ENCODE measurements around the gene JCAD.

The JCAD gene

DNA sequence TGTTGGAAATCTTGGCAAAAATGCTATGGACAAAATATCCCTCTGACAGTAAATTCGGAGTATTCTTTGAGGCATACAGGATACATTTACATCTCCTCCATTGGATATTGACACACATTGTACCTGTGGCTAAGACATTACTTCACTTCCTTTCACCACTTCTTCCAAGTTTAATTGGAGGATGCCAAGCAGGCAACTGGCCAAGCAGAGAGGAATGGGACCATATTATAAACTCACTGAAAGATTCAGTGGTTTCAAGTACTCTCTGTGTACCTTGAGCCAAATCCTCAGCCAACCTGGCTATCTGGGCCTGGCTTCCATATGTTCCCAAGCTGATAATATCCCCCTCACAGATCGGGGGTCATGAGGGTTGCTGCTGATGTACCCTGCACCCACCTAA is 14.7 kb upstream of the JCAD start:
- DNase-seq = no peak

DNA sequence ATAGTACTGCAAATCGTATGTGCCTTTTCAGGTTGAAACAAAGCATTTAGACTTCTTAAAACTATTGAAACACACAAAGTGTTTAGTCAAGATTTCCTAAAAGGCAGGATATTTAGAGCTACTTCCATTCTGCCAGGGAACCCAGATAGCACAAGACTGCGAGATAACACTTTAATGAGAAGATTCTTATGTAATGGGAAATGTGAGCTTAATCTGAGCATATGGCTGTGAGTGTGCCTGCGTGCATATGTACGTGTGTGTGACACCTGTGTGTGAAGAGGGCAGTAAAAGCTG is 14.3 kb upstream of the JCAD start:
- no peak for DNase-seq

DNA sequence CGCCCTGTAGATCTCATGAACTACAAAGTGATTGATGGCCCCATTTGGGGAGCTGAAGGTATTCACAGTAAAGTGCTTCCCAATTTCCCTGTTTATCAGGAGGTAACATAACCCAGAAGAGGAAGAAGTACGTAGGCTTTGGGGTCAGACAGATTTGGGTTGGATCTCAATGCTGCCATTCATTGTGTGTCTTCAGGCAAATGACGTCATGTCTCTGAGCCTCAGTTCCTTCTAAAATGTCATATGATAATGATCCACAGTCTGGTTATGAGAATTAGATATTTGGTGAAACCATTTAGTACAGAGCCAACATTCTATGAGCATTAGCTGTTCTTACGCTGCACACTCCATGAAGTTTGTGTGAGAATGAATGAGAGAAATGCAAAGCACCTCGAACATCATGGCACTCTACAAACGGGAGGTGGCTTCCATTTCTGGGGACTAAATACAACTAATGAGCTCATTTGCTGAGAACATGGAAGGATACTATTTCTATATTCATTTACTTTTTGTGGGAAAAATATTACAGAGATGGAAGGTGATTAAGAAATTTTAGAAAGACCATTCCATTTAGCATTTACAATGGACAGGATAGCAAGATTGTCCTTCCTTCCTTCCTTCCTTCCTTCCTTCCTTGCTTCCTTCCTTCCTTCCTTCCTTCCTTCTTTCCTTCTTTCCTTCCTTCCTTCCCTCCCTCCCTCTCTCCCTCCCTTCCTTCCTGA is 13.8 kb upstream of the JCAD start:
- no peak for DNase-seq

- DNase-seq = no peak
Observed at GRCh38 chr10:30072068-30072467, 12.7 kb upstream of the JCAD start.

DNA sequence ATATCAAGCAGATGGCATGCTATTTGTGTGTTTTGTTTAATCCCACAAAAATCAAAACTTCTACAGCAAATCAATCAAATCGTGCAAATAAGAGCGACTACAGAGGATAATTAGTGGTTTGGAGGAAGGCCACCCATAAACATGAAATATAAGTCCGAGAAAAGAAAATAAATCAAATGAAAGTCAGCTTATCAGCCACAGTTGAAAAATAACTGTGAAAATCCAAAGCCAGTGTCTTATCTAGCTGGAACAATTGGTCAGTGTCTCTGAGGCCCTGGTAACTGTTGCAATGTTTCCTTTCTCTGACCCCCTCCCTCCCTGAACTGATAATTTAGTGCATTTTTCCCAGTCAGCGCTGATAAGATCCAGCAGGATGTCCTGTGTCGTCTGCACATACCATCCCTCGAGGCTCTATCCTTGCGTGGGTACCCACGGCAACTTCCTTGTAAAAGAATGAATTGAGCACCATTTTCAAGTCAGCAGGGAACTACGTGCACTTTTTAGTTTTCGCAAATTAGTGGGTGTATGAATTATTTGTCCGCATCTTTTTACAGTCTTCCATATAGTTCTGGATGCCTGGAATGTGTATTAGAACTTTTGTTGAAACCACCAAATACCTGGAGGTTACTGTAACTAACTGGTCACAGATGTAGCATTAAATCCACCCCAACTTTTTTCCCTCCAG is 10.8 kb upstream of the JCAD start:
- DNase-seq = no peak

DNA sequence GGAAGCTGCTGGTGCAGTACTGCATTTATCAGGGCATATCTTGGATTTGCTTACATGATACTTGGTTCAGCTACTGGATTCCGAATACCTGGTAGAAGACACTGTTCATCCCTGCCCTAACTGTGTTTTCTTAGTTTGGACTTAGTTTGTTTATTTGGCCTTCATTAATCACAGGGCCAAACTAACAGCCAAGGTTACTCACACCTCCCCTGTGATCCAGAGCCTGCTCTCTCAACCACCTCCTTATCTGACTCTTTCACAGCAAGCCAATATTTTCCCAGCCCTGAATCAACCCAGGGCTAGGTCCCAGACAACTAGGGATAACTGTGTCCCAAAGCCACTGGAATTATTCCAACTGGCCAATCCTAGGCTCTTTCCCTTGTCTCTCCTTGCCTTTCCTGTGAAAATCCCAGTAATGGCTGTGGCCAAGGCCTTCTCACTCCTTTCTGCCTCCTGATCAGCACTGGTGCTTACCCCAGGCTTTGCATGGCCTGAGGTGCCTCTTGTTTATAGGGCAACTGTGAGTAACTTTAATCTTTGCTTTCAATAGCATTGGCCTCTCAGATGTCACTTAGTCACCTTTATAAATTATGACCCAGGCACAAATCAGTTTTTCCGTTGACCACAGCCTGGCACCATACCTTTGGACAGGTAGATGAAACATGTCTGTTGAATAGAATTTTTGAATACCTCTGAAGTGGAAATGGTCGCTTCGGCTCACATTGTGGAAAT is 9.3 kb upstream of the JCAD start:
- no peak for DNase-seq

GRCh38 chr10:30063099-30063498 is 3.7 kb upstream of the JCAD start:
- no peak for DNase-seq

DNA sequence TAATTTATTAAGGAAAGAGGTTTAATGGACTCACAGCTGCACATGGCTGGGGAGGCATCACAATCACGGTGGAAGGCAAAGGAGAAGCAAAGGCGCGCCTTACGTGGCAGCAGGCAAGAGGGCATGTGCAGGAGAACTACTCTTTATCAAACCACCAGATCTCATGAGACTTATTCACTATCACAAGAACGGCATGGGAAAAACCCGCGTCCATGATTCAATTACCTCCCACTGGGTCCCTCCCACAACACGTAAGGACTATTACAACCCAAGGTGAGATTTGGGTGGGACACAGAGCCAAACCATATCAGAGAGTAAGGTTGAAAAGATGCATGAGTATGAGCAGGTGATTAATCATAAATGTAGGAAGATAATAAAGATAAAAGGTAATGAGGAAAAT is 3.2 kb upstream of the JCAD start:
- no peak for DNase-seq

- no peak for DNase-seq
Observed at GRCh38 chr10:30062090-30062489, 2.7 kb upstream of the JCAD start.

DNA sequence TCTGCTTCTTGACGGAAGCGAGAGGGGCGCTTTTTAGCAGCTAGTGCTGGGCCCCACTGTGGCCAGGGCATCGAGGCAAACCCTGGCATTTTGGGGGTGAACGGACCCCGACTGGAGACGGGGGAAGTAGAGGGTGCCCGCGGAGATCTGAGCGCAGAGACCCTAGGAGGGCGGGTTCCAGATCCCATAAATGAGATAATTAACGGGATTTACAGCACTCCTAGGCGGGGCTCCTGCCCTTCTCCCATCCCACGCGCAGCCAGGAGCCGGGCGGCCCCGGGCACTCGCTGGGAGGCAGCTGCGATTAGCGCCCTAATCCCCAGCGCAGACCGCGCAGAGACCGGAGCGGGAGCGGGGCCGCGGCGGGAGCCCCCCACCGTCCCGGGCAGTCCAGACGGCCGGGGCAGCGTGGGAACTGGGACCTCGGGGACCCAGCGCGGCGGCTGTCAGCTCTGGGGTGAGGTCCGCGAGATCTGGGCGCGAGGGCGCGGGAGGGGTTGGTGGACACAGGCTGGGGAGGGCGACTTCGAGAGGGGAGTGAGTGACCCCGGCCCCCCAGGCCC is 735 bp downstream of the JCAD start:
- no peak for DNase-seq

GRCh38 chr10:30057894-30058556 is 1.4 kb downstream of the JCAD start:
- DNase-seq = no peak

GRCh38 chr10:30057421-30057841 is 2.0 kb downstream of the JCAD start:
- DNase-seq = no peak

- DNase-seq = no peak
Observed at GRCh38 chr10:30056767-30057355, 2.5 kb downstream of the JCAD start.

DNA sequence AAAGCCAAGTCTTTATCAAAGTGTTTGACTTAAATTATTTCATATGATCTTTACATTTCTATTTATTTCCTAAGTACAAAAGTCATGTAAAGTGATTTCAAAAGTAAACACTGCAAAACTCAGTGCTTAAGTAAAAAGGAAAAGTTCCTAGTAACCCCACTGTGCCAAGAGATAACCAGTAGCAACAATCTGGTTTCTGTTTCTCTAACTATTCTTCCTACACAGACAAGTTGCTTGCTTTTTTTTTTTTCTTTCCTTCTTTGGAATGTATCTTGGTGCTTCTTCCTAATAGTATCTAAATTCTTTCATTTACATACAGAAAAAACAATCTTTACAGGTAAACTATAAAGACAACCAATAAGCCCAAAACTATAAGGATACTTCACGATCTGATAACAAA is 3.1 kb downstream of the JCAD start:
- no peak for DNase-seq

DNA sequence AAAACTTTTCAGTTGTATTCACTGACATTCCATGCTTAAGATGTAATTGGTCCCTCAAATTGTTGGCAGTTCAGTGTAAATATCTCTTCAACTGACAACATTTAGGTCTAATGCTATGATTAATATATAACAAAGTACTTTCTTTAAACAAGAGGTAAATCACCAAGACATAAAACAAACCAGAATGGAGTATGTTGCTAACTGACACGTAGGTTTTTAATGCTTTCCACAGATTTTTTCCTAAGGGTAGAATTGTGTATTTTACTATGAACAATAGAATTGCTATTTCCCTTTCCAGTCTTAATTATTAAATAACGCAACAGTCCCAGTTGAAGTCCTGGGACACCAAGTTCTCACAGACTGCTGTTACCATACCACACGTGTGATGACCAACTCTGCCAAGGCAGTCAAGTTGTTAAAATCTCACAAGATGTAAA is 4.1 kb downstream of the JCAD start:
- DNase-seq = no peak

DNA sequence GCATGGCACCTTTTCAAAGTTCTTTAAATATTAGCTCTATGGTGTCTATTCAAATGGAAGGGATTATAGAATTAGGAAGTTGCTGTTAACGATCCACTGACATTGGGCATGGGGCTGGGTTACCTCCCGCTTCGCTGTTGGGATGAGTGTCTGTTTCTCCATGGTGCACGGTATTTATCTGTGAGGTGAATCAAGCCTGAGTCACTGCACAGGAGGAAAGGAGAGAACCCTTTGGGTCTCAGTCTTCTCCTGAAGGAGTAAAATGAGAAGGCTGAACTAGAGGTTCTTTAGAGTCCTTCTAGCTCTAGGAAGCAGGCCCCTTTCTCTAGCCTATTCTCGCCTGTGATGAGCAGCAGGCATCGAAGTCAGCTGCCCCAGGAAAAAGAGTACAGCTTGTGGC is 7.3 kb downstream of the JCAD start:
- DNase-seq = no peak

DNA sequence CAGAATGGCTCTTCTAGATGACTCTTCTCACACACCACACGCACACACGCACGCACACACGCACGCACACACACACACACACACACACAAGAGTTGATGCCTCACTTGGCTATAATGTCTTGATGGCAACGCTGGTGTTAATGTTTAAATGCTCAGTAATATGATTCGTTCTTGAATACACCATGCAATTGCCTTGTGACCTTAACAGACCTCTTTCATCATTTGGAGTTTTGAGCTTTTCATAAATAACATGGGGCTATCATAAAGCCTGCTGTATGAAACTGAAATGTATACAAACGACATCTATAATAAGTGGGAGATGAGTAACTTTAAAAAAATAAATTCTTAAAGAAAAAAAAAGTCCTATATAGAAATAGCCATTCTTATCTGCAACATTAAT is 8.2 kb downstream of the JCAD start:
- DNase-seq = no peak

DNA sequence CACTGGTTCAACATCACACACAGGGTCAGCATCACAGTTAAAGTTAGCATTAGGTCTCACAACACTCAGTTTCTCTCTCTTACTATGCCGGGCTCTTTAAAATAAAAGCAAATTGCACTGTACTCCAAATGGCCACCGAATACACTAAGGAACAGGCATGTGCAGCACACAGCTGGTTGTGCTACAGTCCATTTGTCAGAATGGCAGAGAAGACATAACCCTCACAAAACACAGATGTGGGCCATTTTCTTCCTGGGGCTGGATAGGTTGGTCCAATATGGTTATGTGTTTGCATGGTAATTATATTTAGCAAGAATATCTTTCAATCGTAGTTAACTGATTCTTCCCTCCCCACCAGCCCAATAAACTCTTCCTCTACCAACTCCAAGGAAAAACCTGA is 9.0 kb downstream of the JCAD start:
- DNase-seq = no peak

DNA sequence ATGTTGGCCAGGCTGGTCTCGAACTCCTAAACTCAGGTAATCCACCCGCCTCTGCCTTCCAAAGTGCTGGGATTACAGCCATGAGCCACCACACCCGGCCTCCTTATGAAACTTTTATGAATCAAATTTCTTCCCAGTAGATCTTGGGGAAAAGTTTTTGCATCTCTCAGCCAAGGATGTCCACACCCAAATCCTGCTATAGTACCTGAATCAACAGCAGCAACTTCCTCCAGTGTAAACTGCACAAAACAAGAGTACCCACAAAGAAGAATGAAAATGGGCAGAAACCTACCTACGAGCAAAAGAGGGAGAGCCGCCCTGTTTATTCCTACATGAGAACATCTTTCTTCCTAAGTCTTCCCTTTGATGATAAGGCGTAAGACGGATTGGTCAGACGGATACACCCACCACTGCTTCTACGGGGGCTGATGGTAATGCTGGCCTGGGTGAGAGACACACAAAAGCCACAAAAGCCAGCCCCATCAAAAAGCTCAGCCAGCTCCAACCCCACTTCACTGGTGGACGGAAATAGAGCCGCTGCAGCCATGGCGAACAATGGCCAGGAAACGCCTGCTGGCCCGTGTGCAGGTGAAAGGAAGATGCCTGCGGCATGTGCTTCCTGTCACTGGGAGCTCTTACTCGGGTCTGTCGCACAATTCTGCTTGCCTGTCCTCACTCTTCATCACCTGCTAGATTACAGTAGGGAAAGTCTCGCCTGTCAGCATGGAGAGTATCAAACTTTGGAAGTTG is 10.4 kb downstream of the JCAD start:
- no peak for DNase-seq

GRCh38 chr10:30047924-30048531 is 11.4 kb downstream of the JCAD start:
- DNase-seq = no peak

DNA sequence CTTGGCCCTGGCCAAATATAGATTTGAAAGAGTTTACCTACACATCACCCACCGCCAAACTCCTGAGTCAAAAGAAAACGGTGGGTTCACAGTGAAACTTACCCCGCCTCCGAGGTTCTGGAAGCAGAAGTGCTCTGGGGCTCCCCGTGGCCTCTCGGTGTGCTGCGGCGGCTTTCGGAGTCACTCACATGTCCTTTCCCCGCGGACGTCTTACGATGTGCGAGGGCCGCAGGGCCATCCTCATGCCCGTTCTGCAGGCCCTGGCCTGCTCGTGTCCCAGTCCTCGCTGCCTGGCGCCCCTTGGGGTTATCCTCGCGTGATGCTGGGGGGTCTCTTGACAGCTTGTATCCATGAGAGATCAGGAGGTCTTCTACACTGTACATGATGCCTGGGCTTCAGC is 12.0 kb downstream of the JCAD start:
- DNase-seq = no peak

- DNase-seq = no peak
Observed at GRCh38 chr10:30046476-30046875, 12.9 kb downstream of the JCAD start.
